ENCODE results near the gene NIP7.

Gene NIP7

DNA sequence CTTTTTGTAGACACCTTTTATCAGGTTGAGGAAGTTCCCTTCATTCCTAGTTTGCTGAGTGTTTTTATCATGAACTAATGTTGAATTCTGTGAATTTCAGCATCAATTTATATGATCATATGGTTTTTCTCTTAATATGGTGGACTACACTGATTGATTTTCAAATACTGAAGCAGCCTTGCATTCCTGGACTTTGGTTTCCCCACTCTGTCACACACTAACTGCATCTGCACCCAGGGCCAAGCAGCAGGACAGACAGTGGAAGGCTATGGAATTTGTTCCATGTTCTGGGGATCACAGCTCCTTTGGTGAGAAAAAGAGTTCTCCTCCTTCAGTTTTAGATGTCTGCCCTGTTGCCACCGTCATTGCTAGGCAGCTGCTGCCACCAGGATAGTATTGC lies 38.5 kb downstream of the NIP7 start:
- TF ChIP-seq, protein P1, sequence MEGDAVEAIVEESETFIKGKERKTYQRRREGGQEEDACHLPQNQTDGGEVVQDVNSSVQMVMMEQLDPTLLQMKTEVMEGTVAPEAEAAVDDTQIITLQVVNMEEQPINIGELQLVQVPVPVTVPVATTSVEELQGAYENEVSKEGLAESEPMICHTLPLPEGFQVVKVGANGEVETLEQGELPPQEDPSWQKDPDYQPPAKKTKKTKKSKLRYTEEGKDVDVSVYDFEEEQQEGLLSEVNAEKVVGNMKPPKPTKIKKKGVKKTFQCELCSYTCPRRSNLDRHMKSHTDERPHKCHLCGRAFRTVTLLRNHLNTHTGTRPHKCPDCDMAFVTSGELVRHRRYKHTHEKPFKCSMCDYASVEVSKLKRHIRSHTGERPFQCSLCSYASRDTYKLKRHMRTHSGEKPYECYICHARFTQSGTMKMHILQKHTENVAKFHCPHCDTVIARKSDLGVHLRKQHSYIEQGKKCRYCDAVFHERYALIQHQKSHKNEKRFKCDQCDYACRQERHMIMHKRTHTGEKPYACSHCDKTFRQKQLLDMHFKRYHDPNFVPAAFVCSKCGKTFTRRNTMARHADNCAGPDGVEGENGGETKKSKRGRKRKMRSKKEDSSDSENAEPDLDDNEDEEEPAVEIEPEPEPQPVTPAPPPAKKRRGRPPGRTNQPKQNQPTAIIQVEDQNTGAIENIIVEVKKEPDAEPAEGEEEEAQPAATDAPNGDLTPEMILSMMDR (conservative IDR thresholded peaks at IDR 0.05) = no peak
- TF ChIP-seq ZFX (IDR thresholded peaks at IDR 0.05) = no peak
- H3K27ac ChIP-seq = no peak overlapping the region

DNA sequence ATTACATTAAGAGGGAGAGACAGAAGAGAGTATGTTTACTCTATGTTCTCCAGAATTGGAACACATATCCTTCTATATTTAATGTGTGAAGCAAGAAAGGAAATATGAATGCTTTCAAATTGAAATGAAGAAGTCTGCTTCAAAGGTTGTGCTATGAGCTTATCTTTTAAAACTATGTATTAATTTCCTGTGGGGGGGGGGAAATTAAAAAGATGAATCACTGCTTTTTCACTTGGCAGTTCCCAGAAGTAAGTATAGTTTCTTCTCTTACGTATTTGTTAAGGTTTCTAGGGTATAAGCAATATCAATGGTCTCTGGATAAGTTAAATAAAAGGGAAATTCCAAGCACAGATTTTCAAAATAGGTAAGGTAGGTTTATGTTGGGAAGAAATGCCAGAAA lies 39.2 kb downstream of the NIP7 start:
- no peak for TF ChIP-seq ZFX (IDR thresholded peaks at IDR 0.05)
- TF ChIP-seq, protein P1 (conservative IDR thresholded peaks at IDR 0.05) = no peak

DNA sequence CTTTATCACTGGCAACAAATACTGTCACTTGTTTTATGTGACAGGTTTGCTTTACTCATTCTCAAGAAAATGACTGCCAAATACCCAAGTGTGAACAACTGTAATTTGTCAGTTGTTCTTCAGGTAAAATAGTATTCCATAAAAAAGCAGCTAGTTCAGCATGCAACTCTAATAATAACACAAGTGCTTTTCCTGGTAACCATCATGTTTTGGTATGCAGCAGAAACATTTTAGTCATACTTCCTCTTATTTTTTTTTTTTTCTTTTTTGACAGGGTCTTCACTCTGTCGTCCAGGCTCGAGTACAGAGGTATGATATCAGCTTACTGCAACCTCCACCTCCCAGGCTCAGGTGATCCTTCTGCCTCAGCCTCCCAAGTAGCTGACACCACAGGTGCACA lies 41.7 kb downstream of the NIP7 start:
- H3K27ac ChIP-seq = no peak overlapping the region
- TF ChIP-seq, protein P1 (conservative IDR thresholded peaks at IDR 0.05) = no peak
- TF ChIP-seq ZFX (IDR thresholded peaks at IDR 0.05) = no peak

More for the DNA sequence above, 39.2 kb downstream of the NIP7 start:
- H3K27ac ChIP-seq = no peak overlapping the region

DNA sequence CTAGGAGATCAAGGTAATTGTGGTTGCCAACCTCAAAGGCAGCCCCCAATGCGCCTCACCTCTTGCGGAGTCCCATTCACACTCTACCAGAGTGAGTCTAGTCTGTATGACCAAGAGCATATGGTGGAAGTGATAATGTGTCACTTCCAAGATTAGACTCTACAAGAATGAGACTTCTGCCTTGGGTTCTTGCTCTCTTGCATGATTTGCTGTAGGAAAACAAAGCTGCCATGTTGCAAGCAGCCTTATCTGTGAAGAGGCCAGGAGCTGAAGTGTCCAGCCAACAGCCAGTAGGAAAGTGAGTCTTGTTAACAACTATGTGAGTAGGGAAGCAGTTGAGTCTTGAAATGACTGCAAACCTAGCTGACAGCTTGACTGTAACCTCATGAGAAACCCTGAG lies 42.8 kb downstream of the NIP7 start:
- TF ChIP-seq, protein P1 (conservative IDR thresholded peaks at IDR 0.05) = no peak
- TF ChIP-seq ZFX (IDR thresholded peaks at IDR 0.05) = no peak
- no peak overlapping the region for H3K27ac ChIP-seq

DNA sequence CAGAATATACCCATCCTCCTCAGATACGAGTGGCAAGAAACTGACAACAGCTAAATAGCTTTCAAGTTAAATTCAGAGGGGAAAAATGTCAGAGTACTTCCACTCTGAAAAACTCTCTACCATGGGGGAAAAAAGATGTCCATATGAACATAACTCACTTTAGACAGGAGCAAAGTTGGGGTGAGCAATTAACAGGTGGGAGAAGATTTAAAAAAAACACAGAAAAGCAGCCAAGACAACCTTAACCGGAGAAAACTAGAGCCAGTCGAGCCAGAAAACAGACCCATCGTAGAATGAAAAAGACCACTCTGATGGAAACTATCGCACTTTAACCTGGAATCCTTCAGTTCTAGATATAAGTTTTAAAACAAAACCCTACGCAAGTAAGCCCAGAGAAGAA lies 45.4 kb downstream of the NIP7 start:
- H3K27ac ChIP-seq = peak overlapping the region; percentile 74
- TF ChIP-seq, protein P1 (conservative IDR thresholded peaks at IDR 0.05) = no peak
- no peak for TF ChIP-seq ZFX (IDR thresholded peaks at IDR 0.05)

DNA sequence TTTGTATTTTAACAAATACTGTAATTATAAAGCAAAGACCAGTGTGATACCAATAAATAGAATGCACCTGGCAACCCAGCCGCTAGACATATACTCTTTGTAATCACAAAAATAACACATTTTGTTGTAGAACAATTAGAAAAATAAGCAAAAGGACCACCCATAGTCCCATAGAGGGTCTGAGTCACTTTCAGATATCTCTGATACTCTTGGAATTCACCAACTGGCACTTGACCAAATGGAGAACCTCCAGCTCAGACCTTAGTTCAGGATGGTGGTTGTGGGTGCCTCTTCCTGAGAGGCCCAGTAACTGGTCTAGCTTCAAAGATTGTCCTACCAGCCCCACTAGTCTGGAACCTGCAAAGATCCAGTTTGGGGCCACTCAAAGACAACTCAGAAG lies 47.0 kb downstream of the NIP7 start:
- H3K27ac ChIP-seq = no peak overlapping the region; the same call in 1 of the 2 replicates
- TF ChIP-seq, protein P1 (conservative IDR thresholded peaks at IDR 0.05) = no peak
- TF ChIP-seq ZFX (IDR thresholded peaks at IDR 0.05) = no peak
